Measurements from ENCODE around the gene ITGA7. TPM values are rescaled to one million over a fixed set of nuclear protein-coding genes. Genes with fewer than 3 reads are reported as not detected.

ITGA7 gene
- total RNA-seq, 1 donor from 2014 or later: 156 TPM

DNA sequence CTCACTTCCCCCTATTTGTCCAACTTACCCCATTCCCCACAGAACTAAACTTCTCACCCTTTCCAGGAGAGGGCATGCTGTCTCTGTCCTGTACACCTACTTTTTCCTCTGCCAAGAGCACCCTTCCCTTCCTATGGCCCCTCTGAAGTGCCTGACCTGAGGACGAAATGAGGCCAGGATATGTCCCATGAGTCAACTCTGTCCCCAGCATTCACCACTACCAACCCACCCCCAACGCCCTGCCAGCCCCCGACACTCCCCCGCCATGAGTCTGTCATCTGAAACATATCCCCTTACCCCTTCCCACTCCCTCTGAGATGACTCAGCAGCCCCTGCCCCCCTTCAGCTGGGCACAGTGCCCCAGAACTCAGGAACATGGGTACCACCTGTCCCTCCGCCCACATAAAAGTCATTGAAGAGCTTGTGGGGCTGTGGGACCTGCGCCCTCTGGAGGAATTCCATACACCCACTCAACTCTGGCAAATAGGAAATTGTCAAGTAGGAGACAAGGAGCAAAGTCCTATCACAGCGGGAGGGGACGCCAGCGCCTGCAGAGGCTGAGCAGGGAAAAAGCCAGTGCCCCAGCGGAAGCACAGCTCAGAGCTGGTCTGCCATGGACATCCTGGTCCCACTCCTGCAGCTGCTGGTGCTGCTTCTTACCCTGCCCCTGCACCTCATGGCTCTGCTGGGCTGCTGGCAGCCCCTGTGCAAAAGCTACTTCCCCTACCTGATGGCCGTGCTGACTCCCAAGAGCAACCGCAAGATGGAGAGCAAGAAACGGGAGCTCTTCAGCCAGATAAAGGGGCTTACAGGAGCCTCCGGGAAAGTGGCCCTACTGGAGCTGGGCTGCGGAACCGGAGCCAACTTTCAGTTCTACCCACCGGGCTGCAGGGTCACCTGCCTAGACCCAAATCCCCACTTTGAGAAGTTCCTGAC is 26.3 kb downstream of the ITGA7 start:
- Mint-ChIP-seq H3K4me1 (ENCODE audit: low read depth, unreplicated experiment) (no peaks in the 10 kb centered on the region), H3K27ac (ENCODE audit: unreplicated experiment) (no peak overlapping the region), H3K27me3 (ENCODE audit: unreplicated experiment) (peaks cover 6% of the 10 kb centered on the region), H3K9me3 (ENCODE audit: unreplicated experiment) (peaks cover 2% of the 10 kb centered on the region), H3K4me3 (ENCODE audit: unreplicated experiment) (no peak overlapping the region), H3K36me3 (ENCODE audit: unreplicated experiment) (peaks cover 6% of the 10 kb centered on the region)
- DNase-seq: no peak
- no peak for TF ChIP-seq CTCF (IDR thresholded peaks at IDR 0.05; ENCODE audit: partially characterized antibody, unreplicated experiment)

- TF ChIP-seq CTCF (IDR thresholded peaks at IDR 0.05; ENCODE audit: partially characterized antibody, unreplicated experiment): no peak
- no peak for DNase-seq
- H3K36me3 Mint-ChIP-seq (ENCODE audit: unreplicated experiment): no peaks in the 10 kb centered on the region
- H3K4me3 Mint-ChIP-seq (ENCODE audit: unreplicated experiment): no peak overlapping the region
- no peak overlapping the region for H3K27ac Mint-ChIP-seq (ENCODE audit: unreplicated experiment)
- no peaks in the 10 kb centered on the region for H3K4me1 Mint-ChIP-seq (ENCODE audit: low read depth, unreplicated experiment)
- peaks cover 2% of the 10 kb centered on the region for H3K9me3 Mint-ChIP-seq (ENCODE audit: unreplicated experiment)
- H3K27me3 Mint-ChIP-seq (ENCODE audit: unreplicated experiment): no peaks in the 10 kb centered on the region
Observed at GRCh38 chr12:55679691-55680090, 28.0 kb downstream of the ITGA7 start.

- DNase-seq: no peak
- no peaks in the 10 kb centered on the region for H3K4me1 Mint-ChIP-seq (ENCODE audit: low read depth, unreplicated experiment)
- TF ChIP-seq CTCF (IDR thresholded peaks at IDR 0.05; ENCODE audit: partially characterized antibody, unreplicated experiment): no peak
- peaks cover 2% of the 10 kb centered on the region for H3K9me3 Mint-ChIP-seq (ENCODE audit: unreplicated experiment)
- no peaks in the 10 kb centered on the region for H3K36me3 Mint-ChIP-seq (ENCODE audit: unreplicated experiment)
- no peak overlapping the region for H3K4me3 Mint-ChIP-seq (ENCODE audit: unreplicated experiment)
- H3K27ac Mint-ChIP-seq (ENCODE audit: unreplicated experiment): no peak overlapping the region
- no peaks in the 10 kb centered on the region for H3K27me3 Mint-ChIP-seq (ENCODE audit: unreplicated experiment)
Observed at GRCh38 chr12:55676707-55677106, 31.0 kb downstream of the ITGA7 start.

- Mint-ChIP-seq H3K4me3 (ENCODE audit: unreplicated experiment) (no peak overlapping the region), H3K27me3 (ENCODE audit: unreplicated experiment) (no peaks in the 10 kb centered on the region), H3K36me3 (ENCODE audit: unreplicated experiment) (no peaks in the 10 kb centered on the region), H3K27ac (ENCODE audit: unreplicated experiment) (no peak overlapping the region), H3K4me1 (ENCODE audit: low read depth, unreplicated experiment) (no peaks in the 10 kb centered on the region), H3K9me3 (ENCODE audit: unreplicated experiment) (peaks cover 2% of the 10 kb centered on the region)
- TF ChIP-seq CTCF (IDR thresholded peaks at IDR 0.05; ENCODE audit: partially characterized antibody, unreplicated experiment): no peak
- no peak for DNase-seq
Observed at GRCh38 chr12:55675666-55676065, 32.0 kb downstream of the ITGA7 start.

- H3K27ac Mint-ChIP-seq (ENCODE audit: unreplicated experiment): no peak overlapping the region
- no peak overlapping the region for H3K4me3 Mint-ChIP-seq (ENCODE audit: unreplicated experiment)
- H3K27me3 Mint-ChIP-seq (ENCODE audit: unreplicated experiment): no peaks in the 10 kb centered on the region
- no peaks in the 10 kb centered on the region for H3K9me3 Mint-ChIP-seq (ENCODE audit: unreplicated experiment)
- TF ChIP-seq CTCF (IDR thresholded peaks at IDR 0.05; ENCODE audit: partially characterized antibody, unreplicated experiment): no peak
- no peaks in the 10 kb centered on the region for H3K36me3 Mint-ChIP-seq (ENCODE audit: unreplicated experiment)
- DNase-seq: no peak
- H3K4me1 Mint-ChIP-seq (ENCODE audit: low read depth, unreplicated experiment): no peaks in the 10 kb centered on the region
Observed at GRCh38 chr12:55673638-55674037, 34.1 kb downstream of the ITGA7 start.

Data from glutamatergic neuron (in vitro differentiated cells).